GM19240 (cell line): Measurements from ENCODE around the gene KIF17.

Source experiments
- DNase-seq: peaks from one replicate; pipeline ENCODE4 v3.0.0; 2011; ENCODE audit warnings: low spot score; ENCODE audit not compliant: insufficient read length

KIF17 gene

DNA sequence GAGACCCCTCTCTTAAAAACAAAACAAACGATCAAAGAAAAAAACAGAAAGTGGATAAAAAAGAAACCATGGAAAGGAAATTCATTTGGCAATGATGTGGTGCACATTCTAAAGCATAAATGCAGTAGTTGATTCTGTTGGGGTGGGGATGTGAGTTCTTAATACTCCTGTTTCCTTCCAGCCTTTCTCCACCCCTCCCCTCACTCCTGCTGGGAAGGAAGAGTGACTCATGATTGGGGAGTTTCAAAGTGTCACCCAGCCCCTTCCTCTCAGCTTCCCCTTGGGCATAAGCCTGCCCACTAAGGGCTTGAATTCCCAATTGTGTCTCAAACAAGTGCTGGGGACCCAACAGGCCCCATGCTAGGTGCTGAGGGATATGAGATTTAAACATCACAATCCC lies 91.3 kb downstream of the KIF17 start:
- DNase-seq = no peak

DNA sequence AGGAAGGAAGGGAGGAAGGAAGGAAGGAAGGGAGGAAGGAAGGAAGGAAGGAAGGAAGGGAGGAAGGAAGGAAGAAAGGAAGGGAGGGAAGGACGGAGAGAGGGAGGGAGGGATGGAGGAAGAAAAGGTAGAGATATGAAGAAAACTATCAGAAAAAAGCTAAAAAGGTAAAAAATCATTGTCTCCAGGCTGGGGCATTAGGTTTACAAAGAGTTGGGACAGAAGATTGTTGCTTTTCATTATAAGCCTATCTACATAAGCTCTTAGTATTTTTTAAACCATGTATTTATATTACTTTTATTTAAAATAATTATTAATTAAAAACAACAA lies 91.7 kb downstream of the KIF17 start:
- no peak for DNase-seq

GRCh38 chr1:20625176-20626097 lies 92.4 kb downstream of the KIF17 start:
- no peak for DNase-seq

DNA sequence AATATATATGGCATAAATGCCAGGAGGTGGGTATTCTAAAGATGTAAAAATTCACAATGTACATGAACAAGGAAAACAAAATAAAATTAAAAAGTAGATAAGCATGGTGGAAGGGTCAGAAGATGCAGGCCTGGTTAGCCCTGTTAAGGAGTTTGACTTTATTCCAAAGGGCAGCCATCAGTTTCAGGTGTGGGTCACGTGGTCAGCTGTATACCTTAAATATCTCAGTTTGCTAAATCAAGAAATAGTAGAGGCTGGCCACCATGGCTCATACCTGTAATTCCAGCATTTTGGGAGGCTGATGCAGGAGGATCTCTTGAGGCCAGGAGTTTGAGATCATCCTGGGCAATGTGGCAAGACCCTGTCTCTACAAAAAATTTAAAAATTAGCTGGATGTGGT lies 93.1 kb downstream of the KIF17 start:
- DNase-seq = no peak

DNA sequence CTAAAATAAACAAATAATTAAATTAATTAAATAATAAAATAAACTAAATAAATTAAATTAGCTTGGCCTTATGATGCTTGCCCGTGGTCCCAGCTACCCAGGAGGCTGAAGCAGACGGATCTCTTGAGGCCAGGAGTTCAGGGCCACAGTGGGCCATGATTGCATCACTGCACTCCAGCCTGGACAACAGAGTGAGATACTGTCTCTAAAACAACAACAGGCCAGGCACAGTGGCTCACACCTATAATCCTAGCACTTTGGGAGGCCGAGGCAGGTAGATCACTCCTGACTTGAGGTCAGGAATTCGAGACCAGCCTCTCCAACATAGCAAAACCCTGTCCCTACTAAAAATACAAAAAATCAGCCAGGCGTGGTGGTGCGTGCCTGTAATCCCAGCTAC lies 96.8 kb downstream of the KIF17 start:
- no peak for DNase-seq

DNA sequence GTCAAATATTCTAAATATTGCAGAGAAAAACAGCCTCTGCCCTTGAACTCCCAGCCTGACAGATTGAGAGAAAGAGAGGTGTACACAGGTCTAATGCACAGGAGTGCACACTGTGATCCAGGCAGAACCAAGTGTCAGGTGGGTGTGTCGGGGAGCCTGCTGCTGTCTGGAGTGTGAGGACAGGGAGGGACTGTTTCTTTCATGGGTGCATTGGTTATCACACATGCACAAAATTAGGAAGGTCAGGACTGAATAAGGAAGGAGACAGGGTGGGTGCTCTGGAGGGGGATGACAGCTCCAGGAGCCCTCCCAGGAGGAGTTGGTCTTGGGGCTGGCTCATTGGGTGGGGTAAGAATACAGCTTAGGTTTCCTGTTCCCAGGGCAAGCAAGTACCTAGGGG lies 97.8 kb downstream of the KIF17 start:
- DNase-seq = no peak

- DNase-seq = no peak
These were observed 99.3 kb downstream of the KIF17 start for GRCh38 chr1:20618550-20618949.

GRCh38 chr1:20616847-20617487 lies 100.8 kb downstream of the KIF17 start:
- DNase-seq = no peak

DNA sequence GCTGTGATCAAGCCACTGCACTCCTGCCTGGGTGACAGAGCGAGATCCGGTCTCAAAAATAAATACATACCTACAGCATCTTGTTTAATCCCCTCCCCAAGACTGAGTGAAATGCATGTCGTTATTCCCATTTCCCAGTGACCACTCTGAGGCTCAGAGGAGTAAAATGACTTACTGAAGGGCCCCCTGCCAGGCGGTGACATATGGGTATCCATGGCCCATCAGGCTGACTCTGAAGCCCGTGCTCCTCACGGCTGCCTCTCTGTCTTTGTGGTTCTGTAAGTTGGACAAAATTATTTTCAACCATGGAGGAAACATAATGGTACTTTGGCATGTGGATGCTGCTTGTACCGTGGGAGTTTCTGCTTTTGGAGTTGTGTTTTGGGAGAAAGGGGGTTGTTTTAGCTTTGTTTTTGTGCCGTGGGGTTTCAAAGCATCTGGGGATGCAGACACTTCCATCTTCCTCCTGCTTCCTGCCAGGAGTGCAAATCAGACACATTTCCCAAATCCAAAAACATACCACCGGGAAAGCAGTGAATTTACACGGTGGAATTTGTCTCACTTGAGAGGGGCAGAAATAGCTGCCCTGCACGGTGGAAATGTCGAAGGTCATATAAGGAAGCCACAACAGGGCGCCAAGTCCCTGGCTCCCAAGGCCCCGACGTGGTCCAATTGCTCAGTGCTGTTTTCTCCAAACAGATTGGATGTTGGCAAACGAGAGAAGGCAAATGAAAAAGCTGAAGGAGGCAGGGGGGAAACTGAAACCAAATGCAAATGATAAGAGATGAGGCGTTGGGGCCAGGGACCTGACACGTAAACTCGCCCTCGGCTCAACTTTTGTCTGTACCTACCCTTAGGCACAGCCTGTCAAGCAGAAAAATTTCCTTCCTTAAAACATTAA lies 101.6 kb downstream of the KIF17 start:
- peak; percentile 59 for DNase-seq

GRCh38 chr1:20614131-20614579 lies 103.7 kb downstream of the KIF17 start:
- no peak for DNase-seq
